ENCODE results near the gene FGF8. TPM values are rescaled to one million over a fixed set of nuclear protein-coding genes. Genes with fewer than 3 reads are reported as not detected.

Gene FGF8
- total and polyA plus RNA-seq, 2 of the 13 experiments (the other 11 are each of a cell fraction or from before 2014, with no cell fraction given) = not detected

GRCh38 chr10:101782811-101783735 lies 7.2 kb upstream of the FGF8 start, which contains the start of gene NPM3 (continued):
- no peak; the same call in 1 of the 2 replicates for TF ChIP-seq RNF219 (CRISPR knock-in tag; IDR thresholded peaks at IDR 0.05)
- no peak for TF ChIP-seq ZNF784 (CRISPR knock-in tag; IDR thresholded peaks at IDR 0.05; ENCODE audit: borderline replicate concordance)
- no peak for TF ChIP-seq HIC2 (CRISPR knock-in tag; IDR thresholded peaks at IDR 0.05; ENCODE audit: low read depth)
- TF ChIP-seq TRAFD1 (CRISPR knock-in tag; IDR thresholded peaks at IDR 0.05; ENCODE audit: borderline replicate concordance) = no peak
- no peak for TF ChIP-seq SNAPC4 (CRISPR knock-in tag; IDR thresholded peaks at IDR 0.05)
- TF ChIP-seq ISX (CRISPR knock-in tag; conservative IDR thresholded peaks at IDR 0.05) = no peak
- no peak; the same call in 1 of the 2 replicates for TF ChIP-seq TFDP1 (CRISPR knock-in tag; IDR thresholded peaks at IDR 0.05; ENCODE audit: borderline replicate concordance)
- peak; percentile 4; the same call in 1 of the 2 replicates for TF ChIP-seq RAD21 (CRISPR knock-in tag; IDR thresholded peaks at IDR 0.05)
- no peak for TF ChIP-seq IRF9 (CRISPR knock-in tag; IDR thresholded peaks at IDR 0.05; ENCODE audit: borderline replicate concordance)
- TF ChIP-seq ATM (IDR thresholded peaks at IDR 0.05; ENCODE audit: borderline replicate concordance) = no peak
- no peak for TF ChIP-seq ZNF121 (CRISPR knock-in tag; IDR thresholded peaks at IDR 0.05)
- TF ChIP-seq IKZF1 (IDR thresholded peaks at IDR 0.05) = no peak
- 0 out of 2 replicates have a peak, but pooled peaks have one; percentile 12 for TF ChIP-seq ZNF263 (CRISPR knock-in tag; IDR thresholded peaks at IDR 0.05)
